Panc1 (cell line): ENCODE measurements around the gene PIGC. TPM values are rescaled to one million over a fixed set of nuclear protein-coding genes. Genes with fewer than 3 reads are reported as not detected.
A peak's percentile ranks its signal among the peaks of the same experiment; 100 is the strongest.

Source experiments
- ATAC-seq: fragments of 200-7000 bp; cut with Tn5 transposase; 2 replicates; pipeline ENCODE4 v1.9.1; 2020; ENCODE audit warnings: mild to moderate bottlenecking, moderate library complexity
- BruUV-seq: library from RNA; stranded (reverse); fragments of 400-500 nt; replicated peaks from 2 replicates; lab custom pipeline; 2021; lab: Mats Ljungman, UMichigan
- CTCF ChIA-PET: fragments of 300-600 bp; sonication (Branson Sonifier 250); formaldehyde crosslinking; loops from one replicate; lab custom pipeline; 2022; ENCODE audit warnings: antibody characterized with exemption; lab: Charles Lee
- POLR2A ChIA-PET: fragments of 300-600 bp; sonication (Branson Sonifier 250); formaldehyde crosslinking; loops from one replicate; lab custom pipeline; 2022; ENCODE audit warnings: antibody characterized with exemption; lab: Charles Lee
- DNase-seq: peaks from one replicate; pipeline ENCODE4 v3.0.0-alpha.2; 2010; ENCODE audit warnings: low read depth, low spot score
- H3K27ac ChIP-seq: 2 replicates; pipeline ENCODE4 v1.5.1; 2011; ENCODE audit warnings: mild to moderate bottlenecking, low read length, inconsistent platforms
- H3K27me3 ChIP-seq: fragments of 200-500 bp; sonication (Bioruptor generic); 2 replicates; pipeline ENCODE4 v1.6.0; 2014; ENCODE audit warnings: low read length, inconsistent platforms; ENCODE audit not compliant: control insufficient read depth, insufficient read depth
- H3K36me3 ChIP-seq: fragments of 200-500 bp; sonication (Bioruptor generic); 2 replicates; pipeline ENCODE4 v1.5.1; 2014; ENCODE audit warnings: inconsistent platforms, mild to moderate bottlenecking, low read length, moderate library complexity; ENCODE audit not compliant: control insufficient read depth, insufficient read depth
- H3K4me1 ChIP-seq: 2 replicates; pipeline ENCODE4 v1.5.1; 2011; ENCODE audit warnings: inconsistent platforms, mild to moderate bottlenecking, low read length, moderate library complexity; ENCODE audit not compliant: control insufficient read depth, insufficient read depth
- H3K4me3 ChIP-seq, 2 experiments: 2 replicates each; pipeline ENCODE4 v1.5.1; 2011 to 2012; ENCODE audit warnings: low read depth in 2 of 2, low read length in 2 of 2, mild to moderate bottlenecking in 2 of 2, inconsistent platforms in 1 of 2, moderate library complexity in 1 of 2
- H3K9me3 ChIP-seq: fragments of 200-500 bp; sonication (Bioruptor generic); 2 replicates; pipeline ENCODE4 v1.5.1; 2014; ENCODE audit warnings: low read depth, mild to moderate bottlenecking, inconsistent platforms, low read length, moderate library complexity; ENCODE audit not compliant: control insufficient read depth, insufficient read depth
- CTCF ChIP-seq: fragments of 450-650 bp; IDR thresholded peaks from 2 replicates; pipeline ENCODE4 v1.5.1; 2017; ENCODE audit warnings: mild to moderate bottlenecking
- POLR2AphosphoS5 ChIP-seq: IDR thresholded peaks from 2 replicates; pipeline ENCODE4 v1.6.1; 2012; ENCODE audit warnings: mild to moderate bottlenecking, low read depth, low read length, moderate library complexity
- REST ChIP-seq, 2 experiments: IDR thresholded peaks; 2 replicates each; pipeline ENCODE4 v1.6.1; 2011 to 2012; ENCODE audit warnings: low read depth in 2 of 2, control low read depth in 1 of 2, low read length in 1 of 2, mild to moderate bottlenecking in 1 of 2, moderate library complexity in 1 of 2; ENCODE audit not compliant: insufficient read depth in 1 of 2
- SIN3A ChIP-seq: IDR thresholded peaks from 2 replicates; pipeline ENCODE4 v1.6.1; 2012; ENCODE audit warnings: low read depth, mild to moderate bottlenecking, low read length, moderate library complexity, borderline replicate concordance; ENCODE audit not compliant: insufficient read depth
- TCF7L2 ChIP-seq: IDR thresholded peaks from 2 replicates; pipeline ENCODE4 v1.6.1; 2011; ENCODE audit warnings: mild to moderate bottlenecking, low read depth, low read length, inconsistent platforms
- in situ Hi-C: cut with HindIII; loops from 2 replicates; pipeline ENCODE4 v1.10.0; 2016; ENCODE audit warnings: low sequenced_read_pairs, low pct_unique_long_range_greater_than_20kb
- intact Hi-C: fragments of 100-400 bp; cut with micrococcal nuclease; formaldehyde crosslinking; loops from one replicate; pipeline ENCODE4 v1.10.0; 2022; ENCODE audit not compliant: unreplicated experiment
- total RNA-seq: library from RNA; stranded (reverse); gene quantifications from one replicate; pipeline ENCODE4 v1.2.1, GENCODE V29; 2021; ENCODE audit not compliant: unreplicated experiment

The PIGC gene
- total RNA-seq, 1 experiment from 2014 or later, result 23.6 TPM

DNA sequence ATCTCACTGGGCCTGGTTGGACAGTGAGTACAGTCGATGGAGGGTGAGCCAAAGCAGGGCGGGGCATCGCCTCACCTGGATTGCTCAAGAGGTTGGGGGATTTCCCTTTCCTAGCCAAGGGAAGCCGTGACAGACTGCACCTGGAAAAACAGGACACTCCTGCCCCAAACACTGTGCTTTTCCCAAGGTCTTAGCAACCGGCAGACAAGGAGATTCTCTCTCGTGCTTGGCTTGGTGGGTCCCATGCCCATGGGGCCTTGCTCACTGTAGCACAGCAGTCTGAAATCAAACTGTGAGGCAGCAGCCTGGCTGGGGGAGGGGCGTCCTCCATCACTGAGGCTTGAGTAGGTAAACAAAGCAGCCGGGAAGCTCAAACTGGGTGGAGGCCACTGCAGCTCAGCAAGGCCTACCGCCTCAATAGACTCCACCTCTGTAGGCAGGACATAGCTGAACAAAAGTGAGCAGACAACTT, 12.1 kb downstream of the PIGC start:
- ChIA-PET POLR2A (no interaction called here), CTCF (interaction anchor here (1.0 to 1.1 kb wide), 2 partner anchors 11 to 429 kb away, joined by 5 read pairs; no protein-coding TSS in a partner anchor)
- H3K27me3 ChIP-seq, result no peaks in the 10 kb centered on the region
- no peak for DNase-seq
- H3K27ac ChIP-seq, result no peak overlapping the region
- no peaks in the 10 kb centered on the region for H3K9me3 ChIP-seq
- H3K4me3 ChIP-seq, result no peak overlapping the region
- peaks cover 4% of the 10 kb centered on the region; the same call in 1 of the 2 replicates for H3K4me1 ChIP-seq
- intact Hi-C loops, result no loop called here
- BruUV-seq, result no TSS peak
- no peaks in the 10 kb centered on the region for H3K36me3 ChIP-seq
- ATAC-seq, result no peak
- in situ Hi-C loops, result no loop called here
- TF ChIP-seq REST (IDR thresholded peaks at IDR 0.05; ENCODE audit: insufficient read depth in 1 of 2, low read depth in 2 of 2, low read length in 1 of 2) (no peak), POLR2AphosphoS5 (no peak), CTCF (no peak), SIN3A (no peak), TCF7L2 (no peak)

- TF ChIP-seq REST (IDR thresholded peaks at IDR 0.05; ENCODE audit: insufficient read depth in 1 of 2, low read depth in 2 of 2, low read length in 1 of 2) (no peak), POLR2AphosphoS5 (no peak), CTCF (no peak), TCF7L2 (no peak), SIN3A (no peak)
- Histone ChIP-seq H3K4me1 (peaks cover 4% of the 10 kb centered on the region; the same call in 1 of the 2 replicates), H3K27me3 (no peaks in the 10 kb centered on the region), H3K36me3 (no peaks in the 10 kb centered on the region), H3K4me3 (no peak overlapping the region), H3K9me3 (no peaks in the 10 kb centered on the region), H3K27ac (0 out of 2 replicates have a peak overlapping the region, but pooled peaks have one; percentile 8)
- DNase-seq (no peak), ATAC-seq (no peak)
- intact Hi-C loops, result no loop called here
- CTCF ChIA-PET, result interaction anchor here (0.6 to 1.1 kb wide), 3 partner anchors 12 to 428 kb away, joined by 4 to 5 read pairs (median 5); no protein-coding TSS in a partner anchor
- in situ Hi-C loops, result no loop called here
- POLR2A ChIA-PET, result no interaction called here
- BruUV-seq, result no TSS peak
These were observed 12.7 kb downstream of the PIGC start for GRCh38 chr1:172431204-172431603.
